ENCODE results near the gene IGSF3. TPM values are rescaled to one million over a fixed set of nuclear protein-coding genes. Genes with fewer than 3 reads are reported as not detected.

IGSF3 gene
- total RNA-seq, 2 donors from 2014 or later = 1.5 to 8.0 TPM

DNA sequence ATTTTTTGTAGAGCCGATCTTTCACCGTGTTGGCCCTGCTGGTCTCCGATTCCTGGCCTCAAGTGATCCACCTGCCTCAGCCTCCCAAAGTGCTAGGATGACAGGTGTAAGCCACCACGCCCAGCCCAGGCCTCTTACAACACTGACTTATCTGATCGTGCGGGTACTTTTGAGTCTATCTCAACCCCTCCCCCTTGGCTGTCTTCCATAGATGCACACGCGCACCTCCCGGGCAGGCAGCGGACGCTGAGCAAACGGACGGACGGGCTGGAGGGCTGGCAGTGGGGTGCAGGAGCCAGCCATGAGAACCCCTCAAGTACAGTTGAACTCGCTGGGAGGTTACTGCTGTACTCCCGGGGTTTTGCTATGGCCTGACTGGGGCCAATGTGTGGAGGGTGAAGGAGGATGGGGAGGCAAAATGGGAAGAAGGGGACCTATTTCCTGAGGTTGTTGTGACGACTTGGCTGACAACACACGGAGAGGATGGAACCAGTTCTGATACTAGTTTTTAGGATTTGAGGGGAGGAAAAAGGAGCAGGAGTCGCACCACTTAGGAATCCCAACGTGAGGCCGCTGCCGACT is 97.7 kb downstream of the IGSF3 start:
- H3K4me1 ChIP-seq (ENCODE audit: control insufficient read depth in 1 of 2, low read depth in 2 of 2) = peaks cover 11 to 30% of the 10 kb centered on the region in 2 donors
- no peaks in the 10 kb centered on the region for H3K27me3 ChIP-seq (replicated peaks; ENCODE audit: insufficient read depth)
- no peaks in the 10 kb centered on the region for H3K36me3 ChIP-seq
- peak; percentile 0 for ATAC-seq (ENCODE audit: insufficient number of reproducible peaks, low FRiP score, low read depth)
- H3K4me3 ChIP-seq = peak overlapping the region; percentile 95
- DNase-seq (ENCODE audit: low spot score) = no peak
- H3K9me3 ChIP-seq = no peaks in the 10 kb centered on the region
- TF ChIP-seq, protein P1, sequence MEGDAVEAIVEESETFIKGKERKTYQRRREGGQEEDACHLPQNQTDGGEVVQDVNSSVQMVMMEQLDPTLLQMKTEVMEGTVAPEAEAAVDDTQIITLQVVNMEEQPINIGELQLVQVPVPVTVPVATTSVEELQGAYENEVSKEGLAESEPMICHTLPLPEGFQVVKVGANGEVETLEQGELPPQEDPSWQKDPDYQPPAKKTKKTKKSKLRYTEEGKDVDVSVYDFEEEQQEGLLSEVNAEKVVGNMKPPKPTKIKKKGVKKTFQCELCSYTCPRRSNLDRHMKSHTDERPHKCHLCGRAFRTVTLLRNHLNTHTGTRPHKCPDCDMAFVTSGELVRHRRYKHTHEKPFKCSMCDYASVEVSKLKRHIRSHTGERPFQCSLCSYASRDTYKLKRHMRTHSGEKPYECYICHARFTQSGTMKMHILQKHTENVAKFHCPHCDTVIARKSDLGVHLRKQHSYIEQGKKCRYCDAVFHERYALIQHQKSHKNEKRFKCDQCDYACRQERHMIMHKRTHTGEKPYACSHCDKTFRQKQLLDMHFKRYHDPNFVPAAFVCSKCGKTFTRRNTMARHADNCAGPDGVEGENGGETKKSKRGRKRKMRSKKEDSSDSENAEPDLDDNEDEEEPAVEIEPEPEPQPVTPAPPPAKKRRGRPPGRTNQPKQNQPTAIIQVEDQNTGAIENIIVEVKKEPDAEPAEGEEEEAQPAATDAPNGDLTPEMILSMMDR (IDR thresholded peaks at IDR 0.05) = no peak
- peak overlapping the region; percentile 97 to 98 for H3K27ac ChIP-seq

DNA sequence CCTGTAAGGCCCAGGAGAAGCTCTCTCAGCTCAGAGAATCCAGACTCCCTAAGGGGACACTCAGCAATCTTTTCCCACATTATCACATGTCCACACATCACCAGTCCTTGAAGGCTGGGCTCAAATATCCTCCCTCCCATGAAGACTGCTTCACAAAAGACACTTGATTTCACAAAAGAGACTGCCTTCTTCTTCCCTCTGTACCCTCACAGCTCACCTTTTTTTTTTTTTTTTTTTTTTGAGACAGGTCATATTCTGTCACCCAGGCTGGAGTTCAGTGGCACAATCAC is 98.2 kb downstream of the IGSF3 start:
- peaks cover 11 to 30% of the 10 kb centered on the region in 2 donors for H3K4me1 ChIP-seq (ENCODE audit: control insufficient read depth in 1 of 2, low read depth in 2 of 2)
- H3K27me3 ChIP-seq (replicated peaks; ENCODE audit: insufficient read depth) = no peaks in the 10 kb centered on the region
- TF ChIP-seq, protein P1 (IDR thresholded peaks at IDR 0.05) = no peak
- H3K36me3 ChIP-seq = no peaks in the 10 kb centered on the region
- H3K4me3 ChIP-seq = peak overlapping the region; percentile 95
- DNase-seq (ENCODE audit: low spot score) (no peak), ATAC-seq (ENCODE audit: insufficient number of reproducible peaks, low FRiP score, low read depth) (no peak)
- no peaks in the 10 kb centered on the region for H3K9me3 ChIP-seq
- H3K27ac ChIP-seq = no peak overlapping the region

DNA sequence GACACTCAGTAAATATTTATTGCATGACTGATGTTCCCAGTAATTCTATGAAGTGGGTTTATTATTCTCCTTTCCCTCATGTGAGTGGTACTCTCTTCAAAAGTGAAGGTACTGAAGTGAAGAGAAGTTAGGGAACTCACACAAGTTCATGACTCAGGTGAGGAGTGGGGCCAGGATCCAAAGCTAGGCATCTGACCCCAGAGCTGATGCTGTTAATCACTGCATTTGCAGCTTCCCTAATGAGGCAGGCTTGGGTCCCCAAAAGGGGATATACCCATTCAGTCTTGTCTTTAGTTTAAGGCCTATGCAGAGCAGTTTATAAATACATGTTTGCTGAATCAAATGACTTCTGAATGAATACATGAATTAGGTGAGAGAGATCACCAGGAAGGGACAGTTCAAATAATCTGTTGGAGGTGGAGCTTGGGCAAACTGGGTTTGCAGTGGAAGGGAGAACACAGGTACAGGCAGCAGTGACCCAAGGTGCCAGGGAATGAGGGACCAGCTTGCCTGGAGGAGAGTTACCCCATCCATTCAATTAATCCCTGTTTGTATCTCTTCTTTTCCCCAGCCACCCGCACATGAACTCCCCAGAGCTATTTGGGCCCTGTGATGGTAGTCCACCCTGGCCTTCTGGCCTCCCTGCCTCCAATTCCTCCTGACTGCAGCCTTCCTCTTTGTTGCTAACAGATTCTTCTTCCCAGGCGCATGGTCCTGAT is 98.7 kb downstream of the IGSF3 start:
- Histone ChIP-seq H3K4me3 (peak overlapping the region; percentile 95), H3K4me1 (ENCODE audit: control insufficient read depth in 1 of 2, low read depth in 2 of 2) (peaks cover 11 to 30% of the 10 kb centered on the region in 2 donors), H3K36me3 (no peaks in the 10 kb centered on the region), H3K27me3 (replicated peaks; ENCODE audit: insufficient read depth) (no peaks in the 10 kb centered on the region), H3K9me3 (no peaks in the 10 kb centered on the region), H3K27ac (no peak overlapping the region)
- DNase-seq (ENCODE audit: low spot score) = no peak
- ATAC-seq (ENCODE audit: insufficient number of reproducible peaks, low FRiP score, low read depth) = no peak
- TF ChIP-seq, protein P1 (IDR thresholded peaks at IDR 0.05) = no peak

DNA sequence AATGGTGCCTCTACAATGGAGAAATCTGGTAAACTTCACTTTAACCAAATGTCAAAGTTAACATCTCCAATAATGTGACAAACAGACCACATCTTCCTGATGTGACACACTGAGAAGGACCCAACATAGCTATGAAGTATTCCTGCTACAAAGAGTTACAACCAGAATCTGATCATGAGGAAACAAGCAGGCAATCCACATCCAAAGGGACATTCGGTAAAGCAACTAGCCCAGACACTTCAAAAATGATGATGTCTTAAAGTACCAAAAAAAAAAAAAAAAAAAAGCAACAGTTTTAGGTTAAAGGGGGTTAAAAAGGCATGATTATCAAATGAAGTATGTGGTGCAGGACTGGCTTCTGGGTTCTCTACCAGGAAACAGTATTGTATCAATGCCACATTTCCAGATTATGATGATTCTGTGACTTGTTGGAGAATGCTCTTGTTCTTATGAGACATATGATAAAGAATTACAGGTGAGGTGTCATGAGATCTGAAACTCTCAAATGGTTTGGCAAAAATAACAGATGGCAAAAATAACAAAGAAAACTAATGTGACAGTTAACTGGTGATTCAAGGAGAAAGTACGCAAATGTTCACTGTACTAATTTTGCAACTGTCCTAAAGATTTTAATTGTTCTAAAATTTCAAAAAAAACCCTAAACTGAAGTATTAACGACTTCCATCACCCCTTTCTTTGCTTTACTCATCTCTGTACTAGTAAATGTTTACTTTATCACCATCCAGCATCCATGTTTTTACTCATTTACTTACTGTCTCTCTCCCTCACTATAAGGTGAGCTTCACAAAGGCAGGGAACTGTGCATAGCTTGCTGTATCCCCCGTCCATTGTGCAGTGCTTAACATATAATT is 99.5 kb downstream of the IGSF3 start:
- ATAC-seq (ENCODE audit: insufficient number of reproducible peaks, low FRiP score, low read depth) (no peak), DNase-seq (ENCODE audit: low spot score) (no peak)
- no peaks in the 10 kb centered on the region for H3K36me3 ChIP-seq
- no peaks in the 10 kb centered on the region for H3K9me3 ChIP-seq
- TF ChIP-seq, protein P1 (IDR thresholded peaks at IDR 0.05) = no peak
- H3K4me3 ChIP-seq = no peak overlapping the region
- H3K4me1 ChIP-seq (ENCODE audit: control insufficient read depth in 1 of 2, low read depth in 2 of 2) = peaks cover 11 to 30% of the 10 kb centered on the region in 2 donors
- H3K27me3 ChIP-seq (replicated peaks; ENCODE audit: insufficient read depth) = no peaks in the 10 kb centered on the region
- no peak overlapping the region for H3K27ac ChIP-seq

DNA sequence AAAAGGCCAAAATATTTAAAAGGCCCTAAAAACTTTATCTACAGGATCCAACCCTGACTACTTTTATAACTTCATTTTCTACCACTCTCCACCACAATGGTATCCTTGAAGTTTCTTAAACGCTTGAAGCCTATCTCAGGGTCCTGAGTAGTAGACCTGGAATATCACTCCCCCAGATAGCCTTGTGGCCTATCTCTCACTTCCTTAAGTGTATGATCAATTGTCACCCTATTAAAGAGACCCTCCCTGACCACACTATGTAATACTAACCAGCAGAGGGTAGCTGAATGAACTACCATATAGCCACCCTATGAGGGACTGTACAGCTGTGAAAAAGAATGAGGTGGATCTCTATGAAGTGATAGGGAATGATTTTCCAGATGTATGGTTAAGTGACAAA is 102.3 kb downstream of the IGSF3 start:
- ATAC-seq (ENCODE audit: insufficient number of reproducible peaks, low FRiP score, low read depth) (no peak), DNase-seq (ENCODE audit: low spot score) (no peak)
- Histone ChIP-seq H3K27ac (no peak overlapping the region), H3K4me3 (no peak overlapping the region), H3K9me3 (no peaks in the 10 kb centered on the region), H3K36me3 (no peaks in the 10 kb centered on the region), H3K4me1 (ENCODE audit: control insufficient read depth in 1 of 2, low read depth in 2 of 2) (peaks cover 11 to 22% of the 10 kb centered on the region in 2 donors), H3K27me3 (replicated peaks; ENCODE audit: insufficient read depth) (no peaks in the 10 kb centered on the region)
- TF ChIP-seq, protein P1 (IDR thresholded peaks at IDR 0.05) = no peak
